Stimulated activated CD4-positive, alpha-beta T cell treated with anti-CD3 and anti-CD28 coated beads, Interleukin-15, amount 100 ng/mL, for 1 hour (primary cell): ENCODE measurements around the gene DNAH14.
"Not testable (repeated sequence)": the region's sequence is repeated elsewhere in the genome, so short reads cannot be mapped to it uniquely, and the experiment has no call there.

ENCODE experiments used
- DNase-seq, 2 donors: peaks; one replicate each; pipeline ENCODE4 v3.0.0-alpha.2; 2020; ENCODE audit warnings: low read depth in 1 of 2, low spot score in 1 of 2

The DNAH14 gene

DNA sequence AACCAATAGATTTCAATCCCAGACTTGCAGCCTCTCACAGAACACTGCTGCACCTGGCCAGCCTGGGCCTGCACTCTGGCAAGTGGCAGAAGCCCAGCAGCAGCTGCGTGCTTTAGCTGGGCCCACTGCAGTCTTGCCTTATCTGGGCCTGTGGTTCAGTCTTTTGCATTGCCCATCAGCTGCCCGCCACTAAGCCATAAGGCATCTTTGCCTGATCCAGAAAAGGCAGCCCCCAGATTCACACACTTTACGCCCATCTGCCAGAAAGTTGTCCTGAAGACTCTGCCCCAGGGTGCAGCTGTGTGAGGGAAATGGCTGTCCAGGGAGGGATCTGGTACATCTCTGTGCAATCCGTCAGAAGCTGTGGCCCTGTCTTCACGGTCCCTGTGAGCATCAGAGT, 217.0 kb downstream of the DNAH14 start:
- no peak for DNase-seq

DNA sequence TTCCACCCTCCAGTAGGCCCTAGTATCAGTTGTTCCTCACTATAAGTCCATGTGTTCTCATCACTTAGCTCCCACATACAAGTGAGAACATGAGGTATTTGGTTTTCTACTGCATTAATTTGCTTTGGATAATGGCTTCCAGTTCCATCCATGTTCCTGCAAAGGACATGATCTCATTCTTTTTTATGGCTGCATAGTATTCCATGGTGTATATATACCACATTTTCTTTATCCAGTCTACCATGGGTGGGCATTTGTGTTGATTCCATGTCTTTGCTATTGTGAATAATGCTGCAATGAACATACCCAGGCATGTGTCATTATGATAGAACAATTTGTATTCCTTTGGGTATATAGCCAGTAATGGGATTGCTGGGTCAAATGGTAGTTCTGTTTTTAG, 218.3 kb downstream of the DNAH14 start:
- not testable (repeated sequence) for DNase-seq

- no peak for DNase-seq
These were observed 222.6 kb downstream of the DNAH14 start for GRCh38 chr1:225152061-225152460.

- DNase-seq = no peak
These were observed 226.1 kb downstream of the DNAH14 start for GRCh38 chr1:225155555-225155954.

DNA sequence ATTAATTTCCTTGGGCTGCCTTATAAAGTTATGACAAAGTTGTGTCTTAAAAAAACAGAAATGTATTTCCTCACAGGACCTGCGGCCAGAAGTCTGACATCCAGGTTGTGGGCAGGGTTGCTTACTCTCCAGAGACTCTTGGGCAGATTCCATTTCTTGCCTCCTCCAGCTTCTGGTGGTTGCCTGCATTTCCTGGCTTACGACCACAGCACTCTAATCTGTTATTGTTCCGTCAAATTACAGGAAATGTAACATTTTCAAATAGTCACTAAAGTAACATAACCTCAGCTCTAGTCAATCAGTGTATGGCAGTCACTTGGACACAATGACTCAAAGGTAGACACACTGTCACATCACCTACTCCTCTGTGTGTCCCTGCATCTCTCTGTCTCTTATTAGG, 226.8 kb downstream of the DNAH14 start:
- DNase-seq = no peak

DNA sequence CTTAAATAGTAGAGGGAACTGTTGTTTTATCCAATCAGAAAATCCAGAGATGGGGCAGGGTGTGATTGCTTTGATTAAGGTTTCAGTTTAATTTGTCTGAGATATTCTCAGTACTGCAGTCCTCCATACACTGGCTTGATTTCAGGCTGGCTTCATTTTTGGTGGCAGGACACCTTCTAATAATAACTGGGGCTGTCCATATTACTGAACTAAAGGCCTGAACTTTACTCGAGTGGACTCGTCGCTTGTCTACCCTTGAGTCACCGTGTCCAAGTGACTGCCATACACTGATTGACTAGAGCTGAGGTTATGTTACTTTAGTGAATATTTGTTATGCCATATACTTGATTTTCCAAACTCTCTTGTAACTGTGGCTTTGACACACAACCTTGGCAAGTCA, 228.8 kb downstream of the DNAH14 start:
- no peak for DNase-seq

- no peak for DNase-seq
These were observed 230.3 kb downstream of the DNAH14 start for GRCh38 chr1:225159793-225160192.

DNA sequence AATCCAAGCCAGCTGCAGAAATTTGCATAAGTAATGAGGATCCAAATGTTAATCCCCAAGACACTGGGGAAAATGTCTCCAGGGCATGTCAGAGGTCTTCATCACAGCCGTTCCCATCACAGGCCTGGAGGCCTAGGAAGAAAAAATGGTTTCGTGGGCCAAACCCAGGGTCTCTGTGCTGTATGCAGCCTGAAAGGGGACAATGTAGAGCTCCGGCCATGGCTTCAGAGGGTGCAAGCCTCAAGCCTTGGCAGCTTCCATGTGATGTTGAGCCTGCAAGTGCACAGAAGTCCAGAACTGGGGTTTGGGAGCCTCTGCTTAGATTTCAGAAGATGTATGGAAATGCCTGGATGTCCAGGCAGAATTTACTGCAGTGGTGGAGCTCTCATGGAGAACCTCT, 247.9 kb downstream of the DNAH14 start:
- not testable (repeated sequence) for DNase-seq

GRCh38 chr1:225179686-225180085, 250.2 kb downstream of the DNAH14 start:
- no peak for DNase-seq

- DNase-seq = no peak
These were observed 253.2 kb downstream of the DNAH14 start for GRCh38 chr1:225182716-225183115.

- DNase-seq = no peak
These were observed 261.8 kb downstream of the DNAH14 start for GRCh38 chr1:225191199-225191753.

GRCh38 chr1:225201447-225201846, 272.0 kb downstream of the DNAH14 start:
- no peak for DNase-seq

- DNase-seq = no peak
These were observed 278.3 kb downstream of the DNAH14 start for GRCh38 chr1:225207791-225208190.

- no peak for DNase-seq
These were observed 279.7 kb downstream of the DNAH14 start for GRCh38 chr1:225209153-225209552.

DNA sequence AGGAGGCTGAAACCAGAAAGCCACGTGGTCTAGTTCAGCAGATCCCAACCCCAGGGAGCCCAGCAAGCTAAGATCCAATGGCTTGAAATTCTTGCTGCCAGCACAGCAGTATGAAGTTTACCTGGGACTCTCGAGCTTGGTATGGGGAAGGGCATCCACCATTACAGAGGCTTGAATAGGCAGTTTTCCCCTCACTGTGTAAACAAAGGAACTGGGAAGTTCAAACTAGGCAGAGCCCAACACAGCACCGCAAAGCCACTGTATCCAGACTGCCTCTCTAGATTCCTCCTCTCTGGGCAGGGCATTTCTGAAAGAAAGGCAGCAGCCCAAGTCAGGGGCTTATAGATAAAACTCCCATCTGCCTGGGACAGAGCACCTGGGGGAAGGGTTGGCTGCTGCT, 280.7 kb downstream of the DNAH14 start:
- DNase-seq = not testable (repeated sequence)

DNA sequence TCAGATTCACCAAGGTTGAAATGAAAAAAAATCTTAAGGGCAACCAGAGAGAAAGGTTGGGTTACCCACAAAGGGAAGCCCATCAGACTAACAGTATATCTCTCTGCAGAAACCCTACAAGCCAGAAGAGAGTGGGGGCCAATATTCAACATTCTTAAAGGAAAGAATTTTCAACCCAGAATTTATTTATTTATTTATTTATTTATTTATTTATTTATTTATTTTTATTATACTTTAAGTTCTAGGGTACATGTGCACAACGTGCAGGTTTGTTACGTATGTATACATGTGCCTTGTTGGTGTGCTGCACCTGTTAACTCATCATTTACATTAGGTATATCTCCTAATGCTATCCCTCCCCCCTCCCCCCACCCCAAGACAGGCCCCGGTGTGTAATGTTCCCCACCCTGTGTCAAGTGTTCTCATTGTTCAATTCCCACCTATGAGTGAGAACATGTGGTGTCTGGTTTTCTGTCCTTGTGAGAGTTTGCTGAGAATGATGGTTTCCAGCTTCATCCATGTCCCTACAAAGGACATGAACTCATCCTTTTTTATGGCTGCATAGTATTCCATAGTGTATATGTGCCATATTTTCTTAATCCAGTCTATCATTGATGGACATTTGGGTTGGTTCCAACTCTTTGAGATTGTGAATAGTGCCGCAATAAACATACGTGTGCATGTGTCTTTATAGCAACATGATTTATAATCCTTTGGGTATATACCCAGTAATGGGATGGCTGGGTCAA, 282.4 kb downstream of the DNAH14 start:
- DNase-seq = not testable (repeated sequence)

GRCh38 chr1:225224287-225224686, 294.8 kb downstream of the DNAH14 start:
- no peak for DNase-seq

DNA sequence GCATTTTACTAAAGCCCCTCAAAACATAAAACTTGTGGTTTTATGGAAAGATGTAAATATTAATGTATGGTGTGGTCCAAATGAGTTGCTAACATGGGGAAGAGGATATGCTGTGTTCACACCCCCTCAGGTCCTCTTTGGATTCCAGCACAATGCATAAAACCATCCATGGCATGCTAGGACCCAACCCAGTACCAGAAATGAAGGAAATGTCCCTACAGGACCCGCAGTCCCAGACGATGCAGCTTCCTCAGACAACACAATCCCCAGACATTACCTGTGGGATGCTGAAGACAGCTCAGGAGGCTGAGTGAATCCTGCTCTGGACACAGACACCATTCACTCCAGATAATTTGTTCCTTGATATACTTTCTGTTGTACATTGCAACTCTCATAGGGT, 296.2 kb downstream of the DNAH14 start:
- DNase-seq = no peak

DNA sequence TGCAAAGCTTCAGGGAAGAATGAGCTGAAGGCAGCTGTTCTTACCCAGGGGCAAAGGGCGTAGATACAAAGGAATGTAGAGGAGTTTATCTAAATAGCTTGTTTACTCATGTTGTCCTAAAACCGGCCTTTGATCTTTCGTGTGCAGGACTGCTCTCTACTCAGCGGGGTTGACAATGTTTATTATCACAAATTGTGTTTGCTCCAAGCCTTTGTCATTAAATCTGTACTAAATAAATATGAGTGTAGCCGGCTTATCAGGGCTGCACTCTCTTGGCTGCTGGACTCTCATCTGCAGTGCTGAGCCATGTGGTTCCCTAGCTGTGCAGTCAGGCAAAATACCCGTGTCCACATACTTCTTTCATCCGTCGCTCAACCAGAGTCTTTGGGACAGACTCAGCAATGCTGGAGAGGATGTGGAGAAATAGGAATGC, 299.4 kb downstream of the DNAH14 start:
- DNase-seq = no peak

GRCh38 chr1:225229429-225229828, 300.0 kb downstream of the DNAH14 start:
- DNase-seq = not testable (repeated sequence)

DNA sequence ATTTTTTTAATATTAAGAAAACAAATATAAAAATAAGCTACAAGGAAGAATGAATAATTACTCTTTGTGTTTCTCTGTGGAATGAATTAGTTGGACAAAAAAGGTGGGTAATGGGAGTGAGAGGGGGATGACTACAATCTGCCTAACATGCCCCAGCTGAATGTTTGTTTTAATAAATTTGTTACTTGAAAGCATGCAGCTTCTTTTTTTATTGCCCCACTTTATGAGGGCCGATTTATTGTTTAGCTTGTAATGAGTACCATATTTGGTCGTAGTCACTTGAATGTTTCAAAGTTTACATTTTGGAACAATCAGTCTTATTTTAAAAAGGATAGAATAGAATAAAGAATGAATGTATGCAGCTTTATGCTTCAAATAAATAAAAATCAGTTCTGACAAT, 301.0 kb downstream of the DNAH14 start:
- no peak for DNase-seq

DNA sequence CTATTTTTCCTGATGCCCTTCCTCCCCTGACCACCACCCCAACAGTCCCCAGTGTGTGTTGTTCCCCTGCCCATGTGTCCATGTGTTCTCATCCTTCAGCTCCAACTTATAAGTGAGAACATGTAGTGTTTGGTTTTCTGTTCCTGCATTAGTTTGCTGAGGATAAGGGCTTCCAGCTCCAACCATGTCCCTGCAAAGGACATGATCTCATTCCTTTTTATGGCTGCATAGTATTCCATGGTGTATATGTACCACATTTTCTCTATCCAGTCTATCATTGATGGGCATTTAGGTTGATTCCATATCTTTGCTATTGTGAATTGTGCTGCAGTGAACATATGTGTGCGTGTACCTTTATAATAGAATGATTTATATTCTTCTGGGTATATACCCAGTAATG, 303.5 kb downstream of the DNAH14 start:
- not testable (repeated sequence) for DNase-seq

GRCh38 chr1:225242611-225243010, 313.1 kb downstream of the DNAH14 start:
- DNase-seq = no peak
